ENCODE results near the gene COCH.
A peak's percentile ranks its signal among the peaks of the same experiment; 100 is the strongest.

Gene COCH

DNA sequence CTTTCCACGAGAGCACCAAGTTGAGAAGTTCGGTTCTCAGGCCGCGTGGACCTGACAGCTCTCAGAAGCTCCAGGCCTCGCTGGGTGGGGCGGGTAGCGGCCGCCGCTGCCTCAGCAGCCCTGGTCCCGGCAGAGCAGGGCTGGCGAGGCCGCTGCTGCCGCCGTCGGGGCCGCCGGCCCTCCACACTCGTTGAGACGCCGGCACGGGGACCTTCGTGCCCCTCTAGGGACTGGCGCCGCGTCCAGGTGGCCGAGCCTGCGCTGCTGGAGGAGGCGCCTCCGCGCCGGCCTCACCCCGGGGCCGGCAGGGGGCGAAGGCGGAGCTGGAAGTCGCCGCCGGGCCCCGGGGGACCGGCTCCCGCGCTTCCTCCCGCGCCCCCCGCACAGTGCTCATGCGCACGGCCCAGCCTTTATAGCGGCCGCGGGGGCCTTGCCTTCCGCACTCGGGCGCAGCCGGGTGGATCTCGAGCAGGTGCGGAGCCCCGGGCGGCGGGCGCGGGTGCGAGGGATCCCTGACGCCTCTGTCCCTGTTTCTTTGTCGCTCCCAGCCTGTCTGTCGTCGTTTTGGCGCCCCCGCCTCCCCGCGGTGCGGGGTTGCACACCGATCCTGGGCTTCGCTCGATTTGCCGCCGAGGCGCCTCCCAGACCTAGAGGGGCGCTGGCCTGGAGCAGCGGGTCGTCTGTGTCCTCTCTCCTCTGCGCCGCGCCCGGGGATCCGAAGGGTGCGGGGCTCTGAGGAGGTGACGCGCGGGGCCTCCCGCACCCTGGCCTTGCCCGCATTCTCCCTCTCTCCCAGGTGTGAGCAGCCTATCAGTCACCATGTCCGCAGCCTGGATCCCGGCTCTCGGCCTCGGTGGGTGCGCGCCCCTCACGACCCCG, at the start of gene COCH:
Gene COCH (plus strand): TSS at position 440 of the 879 bp plus-strand sequence. CDS start 380 bp downstream, at position 820.
- peak; percentile 73 for DNase-seq

- DNase-seq, result no peak
Observed at GRCh38 chr14:30826070-30826469, 48.3 kb upstream of the COCH start.

DNA sequence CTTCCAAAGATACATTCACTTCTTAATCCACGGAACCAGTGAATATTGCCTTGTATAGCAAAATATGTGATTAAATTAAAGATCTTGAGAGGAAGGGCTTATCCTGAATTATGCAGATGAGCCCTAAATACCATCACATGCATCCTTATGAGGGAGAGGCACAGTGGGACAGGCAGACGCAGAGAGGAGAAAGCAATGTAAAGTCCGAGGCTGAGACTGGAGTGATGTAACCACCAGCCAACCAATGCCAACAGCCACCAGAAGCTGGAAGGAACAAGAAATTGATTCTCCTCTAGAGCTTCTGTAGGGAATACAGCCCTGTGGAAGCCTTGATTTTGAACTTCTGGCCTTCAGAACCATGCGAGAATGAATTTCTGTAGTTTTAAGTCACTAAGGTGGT, 44.5 kb upstream of the COCH start:
- no peak for DNase-seq

GRCh38 chr14:30834353-30834752, 40.0 kb upstream of the COCH start:
- no peak for DNase-seq

DNA sequence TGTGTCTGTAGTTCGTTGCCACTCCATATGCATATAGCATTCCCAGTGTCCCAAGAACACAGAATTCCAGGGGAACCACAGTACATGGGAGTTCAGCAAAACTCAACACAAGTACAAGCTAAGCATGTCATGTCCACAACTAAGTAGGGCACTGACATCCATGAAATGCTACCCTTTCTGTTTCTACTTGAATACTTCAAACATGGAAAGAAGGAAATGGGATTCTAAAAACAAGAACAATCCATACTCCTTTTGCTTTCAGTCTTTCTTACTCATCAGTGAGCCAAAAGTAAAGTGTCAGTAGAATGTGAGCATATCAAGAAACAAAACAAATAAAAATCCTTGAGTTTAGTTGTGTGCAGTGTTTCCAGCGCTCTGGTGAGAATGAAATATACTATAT, 36.0 kb upstream of the COCH start:
- no peak for DNase-seq

DNA sequence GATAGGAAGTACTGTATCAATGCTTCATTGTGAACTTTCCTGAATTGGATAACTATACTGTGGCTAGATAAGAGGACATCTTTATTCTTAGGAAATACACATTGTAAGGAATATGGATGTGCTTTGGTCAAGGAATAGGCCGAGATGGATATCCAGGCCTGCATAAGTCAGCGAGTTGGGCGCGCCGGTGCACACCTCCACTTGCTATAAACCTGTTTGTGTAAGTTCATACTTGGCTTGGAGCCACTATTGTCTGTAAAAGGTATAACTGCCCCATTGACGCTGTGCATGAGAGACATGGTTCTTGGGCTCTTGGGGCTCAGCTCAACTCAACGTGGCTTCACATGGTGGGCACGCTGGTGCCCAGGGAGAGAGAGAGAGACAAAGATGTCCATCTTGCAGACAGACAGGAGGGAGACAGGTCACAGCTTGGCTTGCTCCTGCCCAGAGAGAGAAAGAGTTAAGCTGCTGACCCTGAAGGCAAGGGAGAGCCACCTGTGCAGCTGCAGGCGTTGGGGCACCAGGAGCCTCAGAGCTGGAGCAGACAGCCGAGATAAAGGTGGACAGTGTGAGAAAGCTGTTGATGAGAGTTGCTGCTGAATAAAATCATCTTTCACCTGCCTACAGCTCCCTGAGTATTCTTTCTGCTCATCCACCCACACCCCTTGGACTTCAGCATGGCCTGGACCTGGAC, 34.1 kb upstream of the COCH start:
- DNase-seq, result no peak

DNA sequence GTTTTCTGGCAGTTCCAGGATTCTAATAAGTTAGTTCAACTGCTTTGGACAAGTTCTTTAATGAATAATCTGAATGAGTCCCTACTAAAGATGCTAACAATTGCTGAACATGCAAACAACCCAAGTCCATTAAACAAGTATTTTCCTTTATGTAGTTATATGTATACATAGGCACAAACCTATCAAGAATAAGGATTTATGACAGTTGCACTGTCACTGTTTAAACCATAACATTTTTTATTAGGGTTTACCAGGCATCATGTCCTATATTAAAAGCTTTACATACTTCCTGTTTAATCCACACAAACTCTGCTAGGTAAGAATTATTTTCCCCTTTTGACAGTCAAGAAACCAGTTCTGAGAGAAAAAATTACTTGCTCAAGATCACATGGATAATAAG, 31.9 kb upstream of the COCH start:
- no peak for DNase-seq

- DNase-seq, result no peak
Observed at GRCh38 chr14:30848449-30849240, 25.7 kb upstream of the COCH start.

DNA sequence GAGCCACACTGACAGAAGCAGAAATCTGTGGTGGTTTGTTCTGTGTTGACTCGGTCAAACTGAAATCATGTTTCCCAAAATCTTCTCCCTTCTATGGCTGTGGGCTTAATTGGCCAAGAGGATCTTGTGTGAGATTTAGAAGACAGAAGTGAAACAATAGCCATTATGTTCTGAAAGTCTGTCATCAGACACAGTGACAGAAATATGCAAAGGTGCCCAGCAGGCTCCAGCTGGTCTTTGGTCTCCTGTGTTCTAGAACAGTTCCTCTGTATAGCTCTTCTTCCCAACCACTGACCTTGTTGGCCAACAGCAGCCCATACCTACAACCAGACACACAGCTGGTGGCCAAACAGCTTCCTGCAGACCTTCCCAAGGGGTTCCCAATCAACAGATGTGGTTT, 25.0 kb upstream of the COCH start:
- no peak for DNase-seq

DNA sequence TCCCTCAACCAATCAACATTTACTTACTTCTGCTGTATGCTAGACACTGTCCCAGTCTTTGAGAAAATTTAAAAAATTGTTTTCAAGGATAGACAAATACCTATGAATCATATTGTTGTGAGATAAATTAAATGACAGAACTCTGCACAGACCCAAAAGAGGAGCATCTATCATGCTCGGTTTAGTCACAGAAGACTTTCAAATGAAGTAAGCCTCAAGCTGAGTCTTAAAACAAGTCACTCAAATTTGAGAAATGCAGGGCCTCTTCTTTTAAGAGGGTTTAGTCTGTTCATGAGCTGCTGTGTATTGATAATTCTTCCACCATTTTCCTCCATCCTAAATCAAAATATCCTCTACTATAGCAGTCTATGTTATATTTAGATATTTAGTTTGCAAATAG, 24.4 kb upstream of the COCH start:
- DNase-seq, result no peak

- DNase-seq, result no peak
Observed at GRCh38 chr14:30853946-30854345, 20.4 kb upstream of the COCH start.

- DNase-seq, result no peak
Observed at GRCh38 chr14:30854492-30854891, 19.9 kb upstream of the COCH start.

GRCh38 chr14:30855345-30856037, 18.9 kb upstream of the COCH start:
- no peak for DNase-seq

DNA sequence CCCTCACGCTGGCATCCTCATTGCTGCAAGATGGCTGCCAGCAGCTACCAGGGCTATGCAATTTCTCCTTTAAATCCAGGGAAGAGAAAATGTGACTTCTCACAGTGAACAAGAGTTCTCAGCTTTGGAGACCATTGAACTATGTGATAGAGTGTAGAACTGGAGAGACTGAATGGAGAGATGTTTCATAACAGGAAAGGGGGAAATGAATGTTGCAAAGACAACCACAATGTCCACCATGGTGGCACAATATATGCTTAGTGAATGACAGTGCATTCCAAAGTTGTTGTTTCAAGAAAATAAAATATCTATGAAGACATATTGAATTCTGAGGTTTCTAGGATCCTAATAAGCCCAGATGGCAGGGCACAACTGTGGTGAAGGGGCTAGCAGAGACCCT, 13.2 kb upstream of the COCH start:
- no peak for DNase-seq

- no peak for DNase-seq
Observed at GRCh38 chr14:30864934-30865333, 9.4 kb upstream of the COCH start.

GRCh38 chr14:30868736-30869135, 5.6 kb upstream of the COCH start:
- DNase-seq, result no peak

GRCh38 chr14:30869551-30870155, 4.7 kb upstream of the COCH start:
- DNase-seq, result no peak

DNA sequence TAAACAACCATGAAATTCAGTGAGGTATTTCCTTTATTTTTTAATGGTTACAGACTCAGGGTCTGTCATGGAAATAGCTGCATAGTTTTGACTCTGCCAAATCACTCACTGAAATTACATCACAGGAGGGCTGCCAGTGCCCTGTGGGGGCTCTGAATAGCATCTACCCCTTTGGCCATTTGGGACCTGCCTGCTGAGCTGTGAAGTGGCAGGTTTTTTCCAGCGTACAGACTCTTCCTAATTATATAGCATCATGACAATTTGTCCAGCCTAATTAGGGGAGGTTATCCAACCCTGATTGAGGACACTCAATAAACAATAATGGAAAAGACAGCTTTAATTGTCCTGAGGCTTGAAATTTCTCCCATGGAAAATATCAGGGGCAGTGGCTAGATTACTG, 1.8 kb upstream of the COCH start:
- no peak for DNase-seq

DNA sequence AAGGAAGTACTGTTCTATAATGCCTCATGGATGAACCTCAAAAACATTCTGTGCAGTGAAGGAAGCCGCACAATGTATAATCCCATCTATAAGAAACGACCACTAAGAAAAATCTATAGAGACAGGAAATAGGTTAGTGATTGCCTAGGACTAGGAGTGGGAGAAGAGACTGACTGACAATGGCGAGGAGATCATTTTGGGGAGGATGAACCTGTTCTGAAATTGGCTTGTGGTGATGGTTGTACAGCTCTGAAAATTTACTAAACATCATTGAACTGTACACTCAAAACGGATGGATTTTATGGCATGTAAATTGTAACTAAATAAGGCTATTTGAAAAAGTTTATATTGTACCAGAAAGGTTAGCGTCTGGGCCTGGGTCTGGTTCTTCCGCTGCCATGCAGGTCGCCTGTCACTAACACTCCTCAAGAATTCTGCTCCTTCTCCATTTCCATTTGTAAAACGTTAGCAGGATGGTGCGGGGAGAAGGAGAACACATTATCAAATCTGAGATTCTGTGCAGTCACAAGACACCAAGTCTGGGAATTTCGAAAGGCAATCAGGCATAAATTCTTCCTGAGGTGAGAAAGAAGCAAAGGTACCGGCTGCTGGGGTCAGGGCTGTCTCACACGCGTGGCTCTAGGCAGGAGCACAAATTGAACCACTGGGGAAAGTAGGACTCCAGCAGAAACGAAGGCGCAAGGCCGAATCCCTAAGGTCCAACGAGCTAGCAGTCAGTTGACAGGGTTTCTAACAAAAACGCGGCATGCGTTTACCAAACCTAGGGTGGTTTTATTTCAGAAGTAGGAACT, 845 bp upstream of the COCH start:
- no peak for DNase-seq

DNA sequence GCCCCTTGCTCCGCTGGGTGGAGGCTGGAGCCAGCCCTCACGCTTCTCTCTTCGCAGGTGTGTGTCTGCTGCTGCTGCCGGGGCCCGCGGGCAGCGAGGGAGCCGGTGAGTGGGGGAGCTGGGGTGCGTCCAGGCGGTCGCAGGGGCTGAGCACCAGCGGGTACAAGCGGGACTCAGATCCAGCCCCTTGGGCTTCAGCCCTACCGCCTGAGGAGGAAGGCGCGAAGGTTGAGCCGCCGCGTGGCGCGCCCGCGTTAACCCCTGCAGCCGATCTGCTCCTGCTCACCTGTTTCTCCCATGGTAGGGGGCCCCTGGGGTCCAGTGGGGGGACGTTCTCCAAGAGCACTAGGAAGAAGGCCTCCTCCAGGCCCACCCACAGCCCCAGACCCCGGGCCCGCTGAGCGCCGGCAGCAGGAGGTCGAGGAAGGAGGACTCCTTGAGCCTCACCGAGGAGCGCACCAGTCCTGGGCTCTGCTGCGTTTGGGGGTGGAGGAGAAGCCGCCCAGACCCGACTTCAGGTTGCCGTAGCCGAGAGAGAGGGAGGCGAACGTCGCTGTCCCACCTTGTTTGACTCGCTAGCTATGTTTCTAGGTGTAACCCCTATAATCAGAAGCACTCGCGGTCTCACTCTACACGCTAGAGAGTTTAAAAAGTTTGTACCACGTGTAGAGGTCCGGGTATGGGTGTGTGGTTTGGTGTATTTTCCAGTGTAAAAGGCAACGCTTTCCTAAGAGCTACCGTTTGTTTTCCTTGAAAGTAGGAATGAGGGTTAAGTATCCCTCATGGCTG, 834 bp downstream of the COCH start:
- DNase-seq, result no peak

DNA sequence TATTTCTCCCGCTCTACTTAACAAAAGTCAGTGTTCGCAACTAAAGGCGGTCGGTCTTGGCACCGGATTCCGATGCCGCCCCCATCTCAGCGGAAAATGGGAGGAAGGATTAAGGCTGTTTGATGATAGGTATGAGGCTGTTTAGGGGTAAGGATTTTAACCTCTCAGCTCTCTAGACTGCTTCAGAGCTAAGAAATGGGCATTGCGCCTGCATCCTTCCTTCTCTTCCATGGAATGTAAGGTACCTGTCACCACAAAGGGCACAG, 1.4 kb downstream of the COCH start:
- DNase-seq, result no peak

All from NCI-H345 (cell line).